HepG2 (cell line): ENCODE data around the gene MOAP1. TPM values are rescaled to one million over a fixed set of nuclear protein-coding genes. Genes with fewer than 3 reads are reported as not detected.
A peak's percentile ranks its signal among the peaks of the same experiment; 100 is the strongest.

ENCODE experiments used
- BRD4 ChIP-seq: sonication (generic); formaldehyde crosslinking; IDR thresholded peaks from 2 replicates; pipeline ENCODE4 v1.4.0; 2020; ENCODE audit warnings: missing genetic modification reagents
- FOXA3 ChIP-seq: IDR thresholded peaks from 2 replicates; pipeline ENCODE4 v1.6.1; 2016; ENCODE audit warnings: missing genetic modification reagents, missing compliant biosample characterization
- HMG20A ChIP-seq: IDR thresholded peaks from 2 replicates; pipeline ENCODE4 v1.6.1; 2016; ENCODE audit warnings: borderline replicate concordance
- MAX ChIP-seq: IDR thresholded peaks from 2 replicates; pipeline ENCODE4 v1.6.1; 2012; ENCODE audit warnings: inconsistent platforms
- MXD4 ChIP-seq: IDR thresholded peaks from 2 replicates; pipeline ENCODE4 v1.6.1; 2016; ENCODE audit warnings: mild to moderate bottlenecking, missing biosample characterization, missing genetic modification reagents
- NCOR1 ChIP-seq: fragments of 200-600 bp; sonication (generic); IDR thresholded peaks from 2 replicates; pipeline ENCODE4 v1.7.0; 2017; ENCODE audit warnings: antibody characterized with exemption, low read length, borderline replicate concordance
- REL ChIP-seq: sonication (generic); formaldehyde crosslinking; conservative IDR thresholded peaks from 2 replicates; pipeline ENCODE4 v1.8.0; 2022; ENCODE audit warnings: mild to moderate bottlenecking, missing genetic modification reagents, moderate library complexity
- REPIN1 ChIP-seq: sonication (generic); formaldehyde crosslinking; IDR thresholded peaks from 2 replicates; pipeline ENCODE4 v1.8.0; 2022; ENCODE audit warnings: missing genetic modification reagents, low read depth, mild to moderate bottlenecking, borderline replicate concordance
- SETDB1 ChIP-seq: sonication (generic); formaldehyde crosslinking; IDR thresholded peaks from 2 replicates; pipeline ENCODE4 v1.5.1; 2020; ENCODE audit warnings: missing genetic modification reagents, mild to moderate bottlenecking, borderline replicate concordance
- SP2 ChIP-seq: sonication (generic); formaldehyde crosslinking; IDR thresholded peaks from 2 replicates; pipeline ENCODE4 v1.5.1; 2020; ENCODE audit warnings: mild to moderate bottlenecking, missing genetic modification reagents
- TBL1XR1 ChIP-seq: fragments of 150-350 bp; IDR thresholded peaks from 2 replicates; pipeline ENCODE4 v1.6.1; 2014; ENCODE audit warnings: borderline replicate concordance, low read length; ENCODE audit not compliant: partially characterized antibody
- TCF12 ChIP-seq, 2 experiments: fragments of 450-650 bp in 1 of 2; sonication (generic) in 1 of 2; formaldehyde crosslinking in 1 of 2; IDR thresholded peaks; 2 replicates each; pipeline versions ENCODE4 v1.6.1 to v1.8.0; 2017 to 2022; ENCODE audit warnings: antibody characterized with exemption in 1 of 2, mild to moderate bottlenecking in 1 of 2, missing genetic modification reagents in 1 of 2, moderate library complexity in 1 of 2
- ZNF224 ChIP-seq: sonication (generic); formaldehyde crosslinking; IDR thresholded peaks from 2 replicates; pipeline ENCODE4 v1.5.0; 2020; ENCODE audit warnings: mild to moderate bottlenecking, missing genetic modification reagents
- ZNF263 ChIP-seq: sonication (generic); formaldehyde crosslinking; IDR thresholded peaks from 2 replicates; pipeline ENCODE4 v1.4.0; 2020; ENCODE audit warnings: missing genetic modification reagents
- ZNF282 ChIP-seq: fragments of 450-650 bp; IDR thresholded peaks from 2 replicates; pipeline ENCODE4 v1.6.1; 2018; ENCODE audit not compliant: partially characterized antibody
- ZNF605 ChIP-seq: sonication (generic); formaldehyde crosslinking; IDR thresholded peaks from 2 replicates; pipeline ENCODE4 v1.8.0; 2022; ENCODE audit warnings: mild to moderate bottlenecking, missing genetic modification reagents
- ZNF772 ChIP-seq: sonication (generic); formaldehyde crosslinking; IDR thresholded peaks from 2 replicates; pipeline ENCODE4 v1.5.0; 2020; ENCODE audit warnings: mild to moderate bottlenecking, missing genetic modification reagents
- polyA plus RNA-seq, 8 experiments: library from polyadenylated mRNA; depleted of rRNA in 3 of 8; stranded (reverse) in 7 of 8; unstranded in 1 of 8; fragments of >200 nt; fragmentation: Illumina TruSeq in 4 of 8; extraction: Trizol in 4 of 8; gene quantifications; 2 replicates each; pipeline versions ENCODE4 v1.2.1 to v1.2.3, GENCODE V29; 2011 to 2016; ENCODE audit warnings: low read depth in 4 of 8, missing spikeins in 1 of 8, mixed read lengths in 1 of 8; ENCODE audit not compliant: insufficient read depth in 1 of 8
- total RNA-seq, 5 experiments: library from RNA; depleted of rRNA; stranded (reverse); fragments of >200 nt; fragmentation: Illumina TruSeq; extraction: Trizol; gene quantifications; 2 replicates each; pipeline ENCODE4 v1.2.3, GENCODE V29; 2016; ENCODE audit warnings: low read depth in 1 of 5
- TF ChIP-seq, protein P1 (sequence below): sonication (generic); formaldehyde crosslinking; IDR thresholded peaks from 2 replicates; pipeline ENCODE4 v1.8.0; 2022; ENCODE audit warnings: mild to moderate bottlenecking, missing genetic modification reagents, moderate library complexity
- TF ChIP-seq, protein P2 (sequence below): IDR thresholded peaks from 2 replicates; pipeline ENCODE4 v1.6.1; 2016; ENCODE audit warnings: low read depth, missing genetic modification reagents, missing compliant biosample characterization
- TF ChIP-seq, protein P3 (sequence below): sonication (generic); formaldehyde crosslinking; IDR thresholded peaks from 2 replicates; pipeline ENCODE4 v1.4.0; 2020; ENCODE audit warnings: missing genetic modification reagents; ENCODE audit errors: not compliant biosample characterization
- TF ChIP-seq, protein P4 (sequence below): sonication (generic); formaldehyde crosslinking; IDR thresholded peaks from 2 replicates; pipeline ENCODE4 v1.5.0; 2020; ENCODE audit warnings: missing genetic modification reagents

The MOAP1 gene
- total and polyA plus RNA-seq, 2 of the 13 experiments (the other 11 are each of a cell fraction or from before 2014, with no cell fraction given) = 14.6 to 47.0 TPM

GRCh38 chr14:93184391-93185348 is at the start of gene MOAP1, which contains the start of gene LYSET (continued):
- TF ChIP-seq NCOR1 = no peak; the same call in 1 of the 2 replicates
- TF ChIP-seq ZNF224 (CRISPR knock-in tag) = no peak; the same call in 1 of the 2 replicates
- TF ChIP-seq, protein P1, sequence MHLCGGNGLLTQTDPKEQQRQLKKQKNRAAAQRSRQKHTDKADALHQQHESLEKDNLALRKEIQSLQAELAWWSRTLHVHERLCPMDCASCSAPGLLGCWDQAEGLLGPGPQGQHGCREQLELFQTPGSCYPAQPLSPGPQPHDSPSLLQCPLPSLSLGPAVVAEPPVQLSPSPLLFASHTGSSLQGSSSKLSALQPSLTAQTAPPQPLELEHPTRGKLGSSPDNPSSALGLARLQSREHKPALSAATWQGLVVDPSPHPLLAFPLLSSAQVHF (CRISPR knock-in tag) = 0 out of 2 replicates have a peak, but pooled peaks have one; percentile 65
- no peak for TF ChIP-seq REPIN1
- TF ChIP-seq ZNF605 (CRISPR knock-in tag) = no peak
- TF ChIP-seq SP2 (CRISPR knock-in tag) = no peak
- TF ChIP-seq ZNF772 (CRISPR knock-in tag) = peak; percentile 48; the same call in 1 of the 2 replicates
- no peak for TF ChIP-seq SETDB1 (CRISPR knock-in tag)
- no peak for TF ChIP-seq HMG20A (CRISPR knock-in tag)
- TF ChIP-seq, protein P2, sequence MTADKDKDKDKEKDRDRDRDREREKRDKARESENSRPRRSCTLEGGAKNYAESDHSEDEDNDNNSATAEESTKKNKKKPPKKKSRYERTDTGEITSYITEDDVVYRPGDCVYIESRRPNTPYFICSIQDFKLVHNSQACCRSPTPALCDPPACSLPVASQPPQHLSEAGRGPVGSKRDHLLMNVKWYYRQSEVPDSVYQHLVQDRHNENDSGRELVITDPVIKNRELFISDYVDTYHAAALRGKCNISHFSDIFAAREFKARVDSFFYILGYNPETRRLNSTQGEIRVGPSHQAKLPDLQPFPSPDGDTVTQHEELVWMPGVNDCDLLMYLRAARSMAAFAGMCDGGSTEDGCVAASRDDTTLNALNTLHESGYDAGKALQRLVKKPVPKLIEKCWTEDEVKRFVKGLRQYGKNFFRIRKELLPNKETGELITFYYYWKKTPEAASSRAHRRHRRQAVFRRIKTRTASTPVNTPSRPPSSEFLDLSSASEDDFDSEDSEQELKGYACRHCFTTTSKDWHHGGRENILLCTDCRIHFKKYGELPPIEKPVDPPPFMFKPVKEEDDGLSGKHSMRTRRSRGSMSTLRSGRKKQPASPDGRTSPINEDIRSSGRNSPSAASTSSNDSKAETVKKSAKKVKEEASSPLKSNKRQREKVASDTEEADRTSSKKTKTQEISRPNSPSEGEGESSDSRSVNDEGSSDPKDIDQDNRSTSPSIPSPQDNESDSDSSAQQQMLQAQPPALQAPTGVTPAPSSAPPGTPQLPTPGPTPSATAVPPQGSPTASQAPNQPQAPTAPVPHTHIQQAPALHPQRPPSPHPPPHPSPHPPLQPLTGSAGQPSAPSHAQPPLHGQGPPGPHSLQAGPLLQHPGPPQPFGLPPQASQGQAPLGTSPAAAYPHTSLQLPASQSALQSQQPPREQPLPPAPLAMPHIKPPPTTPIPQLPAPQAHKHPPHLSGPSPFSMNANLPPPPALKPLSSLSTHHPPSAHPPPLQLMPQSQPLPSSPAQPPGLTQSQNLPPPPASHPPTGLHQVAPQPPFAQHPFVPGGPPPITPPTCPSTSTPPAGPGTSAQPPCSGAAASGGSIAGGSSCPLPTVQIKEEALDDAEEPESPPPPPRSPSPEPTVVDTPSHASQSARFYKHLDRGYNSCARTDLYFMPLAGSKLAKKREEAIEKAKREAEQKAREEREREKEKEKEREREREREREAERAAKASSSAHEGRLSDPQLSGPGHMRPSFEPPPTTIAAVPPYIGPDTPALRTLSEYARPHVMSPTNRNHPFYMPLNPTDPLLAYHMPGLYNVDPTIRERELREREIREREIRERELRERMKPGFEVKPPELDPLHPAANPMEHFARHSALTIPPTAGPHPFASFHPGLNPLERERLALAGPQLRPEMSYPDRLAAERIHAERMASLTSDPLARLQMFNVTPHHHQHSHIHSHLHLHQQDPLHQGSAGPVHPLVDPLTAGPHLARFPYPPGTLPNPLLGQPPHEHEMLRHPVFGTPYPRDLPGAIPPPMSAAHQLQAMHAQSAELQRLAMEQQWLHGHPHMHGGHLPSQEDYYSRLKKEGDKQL = no peak
- TF ChIP-seq TCF12 (IDR thresholded peaks at IDR 0.05) = no peak
- TF ChIP-seq TCF12 (CRISPR knock-in tag; IDR thresholded peaks at IDR 0.05) = peak; percentile 73; the same call in 1 of the 2 replicates
- TF ChIP-seq, protein P3, sequence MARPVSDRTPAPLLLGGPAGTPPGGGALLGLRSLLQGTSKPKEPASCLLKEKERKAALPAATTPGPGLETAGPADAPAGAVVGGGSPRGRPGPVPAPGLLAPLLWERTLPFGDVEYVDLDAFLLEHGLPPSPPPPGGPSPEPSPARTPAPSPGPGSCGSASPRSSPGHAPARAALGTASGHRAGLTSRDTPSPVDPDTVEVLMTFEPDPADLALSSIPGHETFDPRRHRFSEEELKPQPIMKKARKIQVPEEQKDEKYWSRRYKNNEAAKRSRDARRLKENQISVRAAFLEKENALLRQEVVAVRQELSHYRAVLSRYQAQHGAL = peak; percentile 45
- TF ChIP-seq TBL1XR1 = no peak
- 0 out of 2 replicates have a peak, but pooled peaks have one; percentile 26 for TF ChIP-seq ZNF263 (CRISPR knock-in tag)
- peak; percentile 68 for TF ChIP-seq MAX
- TF ChIP-seq REL = peak; percentile 71; the same call in 1 of the 2 replicates
- no peak; the same call in 1 of the 2 replicates for TF ChIP-seq MXD4
- TF ChIP-seq, protein P4, sequence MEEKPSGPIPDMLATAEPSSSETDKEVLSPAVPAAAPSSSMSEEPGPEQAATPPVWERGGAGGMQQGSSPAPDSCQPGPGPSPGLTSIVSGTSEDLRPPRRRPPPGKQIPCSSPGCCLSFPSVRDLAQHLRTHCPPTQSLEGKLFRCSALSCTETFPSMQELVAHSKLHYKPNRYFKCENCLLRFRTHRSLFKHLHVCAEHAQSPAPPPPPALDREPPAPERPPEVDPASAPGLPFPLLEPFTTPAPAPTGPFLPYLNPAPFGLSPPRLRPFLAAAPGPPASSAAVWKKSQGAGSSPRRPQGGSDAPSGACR (CRISPR knock-in tag) = no peak; the same call in 1 of the 2 replicates
- peak; percentile 4; the same call in 1 of the 2 replicates for TF ChIP-seq FOXA3 (CRISPR knock-in tag)
- TF ChIP-seq BRD4 = peak; percentile 84; the same call in 1 of the 2 replicates
- TF ChIP-seq ZNF282 = no peak
